Progenitor cell of endocrine pancreas (in vitro differentiated cells): ENCODE results near the gene YBX1. TPM values are rescaled to one million over a fixed set of nuclear protein-coding genes. Genes with fewer than 3 reads are reported as not detected.
"Not testable (repeated sequence)": the region's sequence is repeated elsewhere in the genome, so short reads cannot be mapped to it uniquely, and the experiment has no call there.

Experiments
- DNase-seq: peaks from one replicate; pipeline ENCODE4 v3.0.0; 2021; ENCODE audit warnings: low spot score; ENCODE audit not compliant: unreplicated experiment
- H3K27ac Mint-ChIP-seq: 2 replicates; pipeline ENCODE4 v1.8.0; 2021; ENCODE audit warnings: mild to moderate bottlenecking, moderate library complexity, mixed read lengths
- H3K27me3 Mint-ChIP-seq: 2 replicates; pipeline ENCODE4 v1.8.0; 2021; ENCODE audit warnings: mixed read lengths
- H3K36me3 Mint-ChIP-seq: 2 replicates; pipeline ENCODE4 v1.8.0; 2022; ENCODE audit warnings: mixed read lengths; ENCODE audit not compliant: insufficient read depth
- H3K4me1 Mint-ChIP-seq: 2 replicates; pipeline ENCODE4 v1.8.0; 2021; ENCODE audit warnings: low read depth, mixed read lengths
- H3K4me3 Mint-ChIP-seq: 2 replicates; pipeline ENCODE4 v1.8.0; 2021; ENCODE audit warnings: low read depth, mild to moderate bottlenecking, moderate library complexity, mixed read lengths
- H3K9me3 Mint-ChIP-seq: 2 replicates; pipeline ENCODE4 v1.8.0; 2021; ENCODE audit warnings: low read depth, mixed read lengths
- CTCF ChIP-seq: fragments of 200-600 bp; sonication (generic); IDR thresholded peaks from one replicate; pipeline ENCODE4 v1.5.0; 2021; ENCODE audit warnings: antibody characterized with exemption, mild to moderate bottlenecking; ENCODE audit not compliant: unreplicated experiment
- total RNA-seq: library from RNA; stranded (reverse); gene quantifications from 2 replicates; pipeline ENCODE4 v1.2.1, GENCODE V29; 2021

Gene YBX1
- total RNA-seq, 1 donor from 2014 or later = 588 TPM

GRCh38 chr1:42720868-42721267 is 38.6 kb downstream of the YBX1 start:
- H3K27ac Mint-ChIP-seq = peak overlapping the region; percentile 62
- H3K4me3 Mint-ChIP-seq = no peak overlapping the region
- no peak for DNase-seq
- H3K27me3 Mint-ChIP-seq = no peaks in the 10 kb centered on the region
- peaks cover 9% of the 10 kb centered on the region for H3K4me1 Mint-ChIP-seq
- peaks cover 11% of the 10 kb centered on the region for H3K36me3 Mint-ChIP-seq
- no peak for TF ChIP-seq CTCF
- H3K9me3 Mint-ChIP-seq = no peaks in the 10 kb centered on the region

GRCh38 chr1:42721926-42722325 is 39.7 kb downstream of the YBX1 start:
- no peaks in the 10 kb centered on the region for H3K27me3 Mint-ChIP-seq
- H3K4me1 Mint-ChIP-seq = peaks cover 9% of the 10 kb centered on the region
- no peak overlapping the region for H3K27ac Mint-ChIP-seq
- no peaks in the 10 kb centered on the region for H3K9me3 Mint-ChIP-seq
- no peak for DNase-seq
- no peak overlapping the region for H3K4me3 Mint-ChIP-seq
- H3K36me3 Mint-ChIP-seq = peaks cover 7% of the 10 kb centered on the region
- no peak for TF ChIP-seq CTCF

GRCh38 chr1:42722403-42722802 is 40.2 kb downstream of the YBX1 start:
- not testable (repeated sequence) for H3K4me1 Mint-ChIP-seq, H3K27me3 Mint-ChIP-seq

GRCh38 chr1:42723511-42723910 is 41.3 kb downstream of the YBX1 start:
- Mint-ChIP-seq H3K27me3 (no peaks in the 10 kb centered on the region), H3K27ac (no peak overlapping the region), H3K4me3 (no peak overlapping the region), H3K36me3 (peaks cover under 1% of the 10 kb centered on the region), H3K4me1 (peaks cover 9% of the 10 kb centered on the region), H3K9me3 (no peaks in the 10 kb centered on the region)
- no peak for DNase-seq
- TF ChIP-seq CTCF = no peak

More at GRCh38 chr1:42722403-42722802, 40.2 kb downstream of the YBX1 start:
- not testable (repeated sequence) for DNase-seq, H3K36me3 Mint-ChIP-seq, H3K27ac Mint-ChIP-seq, H3K9me3 Mint-ChIP-seq, H3K4me3 Mint-ChIP-seq

- DNase-seq, H3K36me3 Mint-ChIP-seq: not testable (repeated sequence)
These were observed 43.6 kb downstream of the YBX1 start for GRCh38 chr1:42725820-42726219.

GRCh38 chr1:42730002-42730401 is 47.8 kb downstream of the YBX1 start:
- H3K4me3 Mint-ChIP-seq = no peak overlapping the region
- H3K36me3 Mint-ChIP-seq = no peaks in the 10 kb centered on the region
- H3K9me3 Mint-ChIP-seq = no peaks in the 10 kb centered on the region
- H3K27me3 Mint-ChIP-seq = no peaks in the 10 kb centered on the region
- DNase-seq = no peak
- H3K4me1 Mint-ChIP-seq = no peaks in the 10 kb centered on the region
- no peak overlapping the region for H3K27ac Mint-ChIP-seq
- TF ChIP-seq CTCF = no peak

More at GRCh38 chr1:42725820-42726219, 43.6 kb downstream of the YBX1 start:
- H3K4me3 Mint-ChIP-seq, H3K27ac Mint-ChIP-seq, H3K4me1 Mint-ChIP-seq, H3K9me3 Mint-ChIP-seq, H3K27me3 Mint-ChIP-seq: not testable (repeated sequence)
